ENCODE measurements around the gene PSMA2. TPM values are rescaled to one million over a fixed set of nuclear protein-coding genes. Genes with fewer than 3 reads are reported as not detected.

The PSMA2 gene
- total RNA-seq, 6 donors from 2014 or later = 14.7 to 58.9 (median 42.8) TPM

DNA sequence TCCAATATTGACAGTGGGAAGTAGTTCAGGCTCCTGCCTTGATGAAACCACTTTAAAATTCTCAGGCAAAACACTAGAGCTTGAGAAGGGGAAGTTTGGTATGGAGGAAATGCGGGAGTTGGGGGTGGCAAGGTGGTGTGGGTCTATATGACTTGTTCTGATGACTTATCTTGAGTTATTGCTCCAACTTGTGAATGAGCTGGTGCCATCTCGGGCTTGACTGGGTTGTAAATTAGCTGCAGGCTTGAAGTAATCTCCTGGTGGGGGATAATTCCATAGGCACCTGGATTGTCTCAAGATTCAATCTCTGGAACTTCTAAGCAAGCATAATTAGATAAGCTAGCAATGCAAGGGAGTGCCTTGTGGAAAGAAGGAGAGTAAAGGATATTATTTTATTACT lies 29.2 kb upstream of the PSMA2 start:
- H3K4me3 ChIP-seq = no peak overlapping the region
- TF ChIP-seq, protein P1, sequence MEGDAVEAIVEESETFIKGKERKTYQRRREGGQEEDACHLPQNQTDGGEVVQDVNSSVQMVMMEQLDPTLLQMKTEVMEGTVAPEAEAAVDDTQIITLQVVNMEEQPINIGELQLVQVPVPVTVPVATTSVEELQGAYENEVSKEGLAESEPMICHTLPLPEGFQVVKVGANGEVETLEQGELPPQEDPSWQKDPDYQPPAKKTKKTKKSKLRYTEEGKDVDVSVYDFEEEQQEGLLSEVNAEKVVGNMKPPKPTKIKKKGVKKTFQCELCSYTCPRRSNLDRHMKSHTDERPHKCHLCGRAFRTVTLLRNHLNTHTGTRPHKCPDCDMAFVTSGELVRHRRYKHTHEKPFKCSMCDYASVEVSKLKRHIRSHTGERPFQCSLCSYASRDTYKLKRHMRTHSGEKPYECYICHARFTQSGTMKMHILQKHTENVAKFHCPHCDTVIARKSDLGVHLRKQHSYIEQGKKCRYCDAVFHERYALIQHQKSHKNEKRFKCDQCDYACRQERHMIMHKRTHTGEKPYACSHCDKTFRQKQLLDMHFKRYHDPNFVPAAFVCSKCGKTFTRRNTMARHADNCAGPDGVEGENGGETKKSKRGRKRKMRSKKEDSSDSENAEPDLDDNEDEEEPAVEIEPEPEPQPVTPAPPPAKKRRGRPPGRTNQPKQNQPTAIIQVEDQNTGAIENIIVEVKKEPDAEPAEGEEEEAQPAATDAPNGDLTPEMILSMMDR (IDR thresholded peaks at IDR 0.05) = no peak
- H3K9me3 ChIP-seq = peaks cover 0 to 3% (median 3%) of the 10 kb centered on the region in 4 donors
- no peaks in the 10 kb centered on the region for H3K36me3 ChIP-seq
- DNase-seq (no peak), ATAC-seq (ENCODE audit: low FRiP score in 2 of 2) (no peak)
- no peaks in the 10 kb centered on the region for H3K4me1 ChIP-seq
- no peak overlapping the region for H3K27ac ChIP-seq
- 49 to 51% methylated on average over 2 of the region's 2 CpGs for WGBS, 2 donors
- H3K27me3 ChIP-seq = no peaks in the 10 kb centered on the region

DNA sequence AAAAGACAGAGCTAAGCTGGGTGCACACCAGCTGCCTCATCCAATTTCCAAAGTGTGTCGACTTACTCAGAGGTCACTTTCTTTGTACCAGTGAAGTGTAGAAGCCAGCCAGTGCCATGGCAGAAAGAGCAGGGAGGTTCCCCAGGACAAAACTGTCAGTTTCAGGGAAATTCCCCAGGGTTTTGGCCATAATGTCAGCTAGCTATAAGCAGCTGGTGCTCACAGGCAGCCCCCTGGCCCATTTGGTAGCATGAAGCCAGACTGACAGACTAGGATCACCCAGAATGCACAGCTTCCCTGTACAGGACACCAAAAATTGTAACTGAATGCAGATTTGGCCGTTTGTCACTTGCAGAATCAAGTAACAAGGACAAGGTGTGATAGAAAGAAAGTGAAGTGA lies 28.8 kb upstream of the PSMA2 start:
- no peak for ATAC-seq (ENCODE audit: low FRiP score in 2 of 2)
- TF ChIP-seq EP300 (IDR thresholded peaks at IDR 0.05) (no peak), POLR2AphosphoS5 (IDR thresholded peaks at IDR 0.05) (no peak), POLR2A (IDR thresholded peaks at IDR 0.05) (no peak)
- TF ChIP-seq, protein P1 (IDR thresholded peaks at IDR 0.05) = no peak
- no peak for DNase-seq
- H3K4me3 ChIP-seq = no peak overlapping the region
- H3K4me1 ChIP-seq = no peaks in the 10 kb centered on the region
- H3K9me3 ChIP-seq = peaks cover 0 to 7% (median 6%) of the 10 kb centered on the region in 4 donors
- no peak overlapping the region for H3K27ac ChIP-seq
- 54 to 64% methylated on average over 2 of the region's 2 CpGs for WGBS, 2 donors
- H3K36me3 ChIP-seq = no peaks in the 10 kb centered on the region
- no peaks in the 10 kb centered on the region for H3K27me3 ChIP-seq

DNA sequence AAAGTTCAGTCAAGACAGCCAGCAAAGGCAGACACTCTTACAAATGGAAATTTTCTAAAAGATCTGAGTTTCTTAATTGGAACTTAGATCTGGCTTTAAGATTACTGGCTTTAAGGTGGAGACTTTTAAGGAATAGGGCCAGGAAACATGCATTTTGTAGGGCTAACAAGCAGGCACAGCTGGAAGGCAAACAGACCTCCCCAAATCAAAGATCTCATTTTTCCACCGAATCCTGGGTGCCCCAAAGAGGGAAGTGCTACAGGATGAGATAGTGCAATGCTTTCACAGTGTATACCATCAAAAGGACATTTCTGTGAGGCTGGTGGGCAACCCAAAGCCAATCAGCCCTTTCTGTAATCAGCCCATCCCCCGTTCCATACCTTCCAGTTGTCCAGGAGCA lies 27.6 kb upstream of the PSMA2 start:
- Histone ChIP-seq H3K36me3 (no peaks in the 10 kb centered on the region), H3K27ac (no peak overlapping the region), H3K4me3 (no peak overlapping the region), H3K9me3 (peaks cover 0 to 7% (median 6%) of the 10 kb centered on the region in 4 donors), H3K27me3 (no peaks in the 10 kb centered on the region), H3K4me1 (no peaks in the 10 kb centered on the region)
- TF ChIP-seq POLR2AphosphoS5 (IDR thresholded peaks at IDR 0.05) (no peak), POLR2A (IDR thresholded peaks at IDR 0.05) (no peak), EP300 (IDR thresholded peaks at IDR 0.05) (no peak)
- TF ChIP-seq, protein P1 (IDR thresholded peaks at IDR 0.05) = no peak
- ATAC-seq (ENCODE audit: low FRiP score in 2 of 2) = no peak
- whole genome bisulfite sequencing, 2 donors = 68 to 77% methylated on average over 2 of the region's 2 CpGs
- DNase-seq = no peak

DNA sequence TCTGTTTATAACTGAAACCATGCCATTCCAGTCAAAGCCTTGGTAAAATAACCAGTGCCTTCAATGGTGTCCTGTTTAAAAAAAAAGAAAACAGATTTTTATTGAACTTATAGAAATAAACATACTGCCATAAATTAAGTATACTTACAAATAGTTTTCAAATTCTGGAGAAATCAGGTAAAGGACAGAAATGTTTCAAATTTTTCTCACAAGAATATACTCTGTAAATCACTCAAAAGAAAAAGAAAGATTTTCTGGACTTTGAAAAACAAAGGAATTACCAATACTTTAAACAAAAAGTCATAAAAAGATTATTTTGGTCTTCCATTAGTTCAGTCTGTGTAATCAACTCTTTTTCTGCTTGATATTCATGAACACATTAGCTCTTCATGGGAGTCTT lies 24.1 kb upstream of the PSMA2 start:
- ATAC-seq (ENCODE audit: low FRiP score in 2 of 2) (no peak), DNase-seq (no peak)
- TF ChIP-seq, protein P1 (IDR thresholded peaks at IDR 0.05) = no peak
- TF ChIP-seq POLR2A (IDR thresholded peaks at IDR 0.05) = no peak
- TF ChIP-seq POLR2AphosphoS5 (IDR thresholded peaks at IDR 0.05) = no peak
- TF ChIP-seq EP300 (IDR thresholded peaks at IDR 0.05) = no peak
- Histone ChIP-seq H3K9me3 (peaks cover 0 to 7% (median 6%) of the 10 kb centered on the region in 4 donors), H3K4me1 (no peaks in the 10 kb centered on the region), H3K4me3 (no peak overlapping the region), H3K27ac (no peak overlapping the region), H3K27me3 (no peaks in the 10 kb centered on the region), H3K36me3 (no peaks in the 10 kb centered on the region)

DNA sequence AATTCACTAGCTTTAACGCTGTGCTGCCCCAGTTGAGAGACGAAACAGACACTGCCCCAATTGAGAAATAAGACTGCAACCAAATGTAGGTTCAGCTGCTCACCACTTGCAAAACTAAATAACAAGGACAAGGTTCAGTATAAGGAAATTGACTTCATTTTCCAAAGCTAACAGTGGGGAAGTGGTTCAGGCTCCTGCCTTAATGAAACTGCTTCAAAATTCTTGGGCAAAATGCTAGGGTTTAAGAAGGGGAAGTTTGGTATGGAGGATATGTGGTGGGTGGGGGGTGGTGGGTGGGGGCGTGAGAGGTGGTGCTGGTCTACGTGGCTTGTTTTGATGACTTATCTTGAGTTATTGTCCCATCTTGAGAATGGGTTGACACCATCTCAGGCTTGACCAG lies 22.0 kb upstream of the PSMA2 start:
- DNase-seq (no peak), ATAC-seq (ENCODE audit: low FRiP score in 2 of 2) (peak in 1 of 2 donors; percentile 36)
- Histone ChIP-seq H3K4me3 (no peak overlapping the region), H3K27me3 (no peaks in the 10 kb centered on the region), H3K4me1 (no peaks in the 10 kb centered on the region), H3K27ac (no peak overlapping the region), H3K9me3 (peaks cover 0 to 7% (median 6%) of the 10 kb centered on the region in 4 donors), H3K36me3 (no peaks in the 10 kb centered on the region)
- WGBS, 2 donors = 70 to 85% methylated on average over 4 of the region's 4 CpGs
- TF ChIP-seq POLR2A (IDR thresholded peaks at IDR 0.05) = no peak
- TF ChIP-seq EP300 (IDR thresholded peaks at IDR 0.05) = no peak
- no peak for TF ChIP-seq POLR2AphosphoS5 (IDR thresholded peaks at IDR 0.05)
- TF ChIP-seq, protein P1 (IDR thresholded peaks at IDR 0.05) = no peak
